SIG-M5 treated with dmso at 0.1 percent for 504 hours (cell line): ENCODE measurements around the gene TUBGCP6.
A peak's percentile ranks its signal among the peaks of the same experiment; 100 is the strongest.

Experiments used
- DNase-seq: peaks from one replicate; lab custom pipeline; 2025; ENCODE audit not compliant: unreplicated experiment; lab: John Stamatoyannopoulos, UW

Gene TUBGCP6

GRCh38 chr22:50198624-50199017 is 46.2 kb downstream of the TUBGCP6 start:
- DNase-seq = no peak

GRCh38 chr22:50197856-50198623 is 46.8 kb downstream of the TUBGCP6 start:
- DNase-seq = no peak

GRCh38 chr22:50197000-50197800 is 47.6 kb downstream of the TUBGCP6 start:
- no peak for DNase-seq

- DNase-seq = no peak
Observed at GRCh38 chr22:50196256-50196655, 48.6 kb downstream of the TUBGCP6 start.

GRCh38 chr22:50194037-50194805 is 50.6 kb downstream of the TUBGCP6 start:
- no peak for DNase-seq

- no peak for DNase-seq
Observed at GRCh38 chr22:50193621-50194020, 51.2 kb downstream of the TUBGCP6 start.

GRCh38 chr22:50192436-50193204 is 52.2 kb downstream of the TUBGCP6 start:
- DNase-seq = peak; percentile 50

- DNase-seq = peak; percentile 88
Observed at GRCh38 chr22:50190941-50191741, 53.7 kb downstream of the TUBGCP6 start.

GRCh38 chr22:50190182-50190940 is 54.5 kb downstream of the TUBGCP6 start:
- DNase-seq = peak; percentile 90

- DNase-seq = peak; percentile 39
Observed at GRCh38 chr22:50189849-50190181, 55.0 kb downstream of the TUBGCP6 start.

GRCh38 chr22:50189184-50189848 is 55.5 kb downstream of the TUBGCP6 start:
- DNase-seq = no peak

GRCh38 chr22:50188356-50188755 is 56.5 kb downstream of the TUBGCP6 start:
- no peak for DNase-seq

GRCh38 chr22:50186761-50187523 is 57.9 kb downstream of the TUBGCP6 start:
- no peak for DNase-seq

- no peak for DNase-seq
Observed at GRCh38 chr22:50186181-50186714, 58.6 kb downstream of the TUBGCP6 start.

GRCh38 chr22:50185375-50186087 is 59.3 kb downstream of the TUBGCP6 start, which contains the start of gene TRABD:
Gene TRABD, plus strand, starts transcription at chr22:50185913. Its CDS starts 7,148 bp downstream, at chr22:50193061.
- peak; percentile 88 for DNase-seq

GRCh38 chr22:50184902-50185374 is 59.9 kb downstream of the TUBGCP6 start:
- no peak for DNase-seq
